SK-N-MC (cell line): Measurements from ENCODE around the gene POLR3F.

Source experiments
- EZH2 ChIP-seq: fragments of 200-600 bp; sonication (generic); IDR thresholded peaks from one replicate; pipeline ENCODE4 v1.6.1; 2017; ENCODE audit warnings: antibody characterized with exemption
- FOXP2 ChIP-seq: optimal IDR thresholded peaks from 2 replicates; pipeline ENCODE3; 2011; ENCODE audit warnings: mild to moderate bottlenecking, moderate library complexity; ENCODE audit not compliant: insufficient read depth; ENCODE audit errors: extremely low read length, control extremely low read depth
- POLR2AphosphoS5 ChIP-seq: IDR thresholded peaks from 2 replicates; pipeline ENCODE4 v1.6.1; 2012; ENCODE audit warnings: mild to moderate bottlenecking, low read depth, low read length, borderline replicate concordance

DNA sequence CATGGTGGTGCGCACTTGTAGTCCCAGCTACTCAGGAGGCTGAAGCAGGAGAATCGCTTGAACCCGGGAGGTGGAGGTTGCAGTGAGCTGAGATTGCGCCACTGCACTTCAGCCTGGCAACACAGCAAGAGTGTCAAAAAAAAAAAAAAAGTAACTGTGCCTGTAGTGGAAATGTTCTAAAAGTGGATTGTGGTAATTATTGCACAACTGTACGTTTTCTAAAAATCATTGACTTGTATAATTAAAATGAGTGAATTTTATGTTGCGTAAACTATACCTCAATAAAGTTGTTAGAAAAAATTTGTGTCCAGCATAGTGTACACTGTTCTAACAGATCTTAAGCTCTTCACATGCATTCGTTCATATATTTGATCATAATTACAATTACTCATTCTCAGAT is 46.0 kb downstream of the POLR3F start:
- TF ChIP-seq EZH2 (no peak), POLR2AphosphoS5 (no peak), FOXP2 (no peak)
